GM19468 (cell line): ENCODE measurements around the gene R3HDM2.

Source experiments
- ATAC-seq: cut with Tn5 transposase; IDR thresholded peaks from one replicate; pipeline ENCODE4 v1.9.1; 2021; ENCODE audit warnings: mild to moderate bottlenecking, moderate library complexity, moderate number of reproducible peaks; ENCODE audit not compliant: unreplicated experiment; ENCODE audit errors: extremely low read depth

R3HDM2 gene

DNA sequence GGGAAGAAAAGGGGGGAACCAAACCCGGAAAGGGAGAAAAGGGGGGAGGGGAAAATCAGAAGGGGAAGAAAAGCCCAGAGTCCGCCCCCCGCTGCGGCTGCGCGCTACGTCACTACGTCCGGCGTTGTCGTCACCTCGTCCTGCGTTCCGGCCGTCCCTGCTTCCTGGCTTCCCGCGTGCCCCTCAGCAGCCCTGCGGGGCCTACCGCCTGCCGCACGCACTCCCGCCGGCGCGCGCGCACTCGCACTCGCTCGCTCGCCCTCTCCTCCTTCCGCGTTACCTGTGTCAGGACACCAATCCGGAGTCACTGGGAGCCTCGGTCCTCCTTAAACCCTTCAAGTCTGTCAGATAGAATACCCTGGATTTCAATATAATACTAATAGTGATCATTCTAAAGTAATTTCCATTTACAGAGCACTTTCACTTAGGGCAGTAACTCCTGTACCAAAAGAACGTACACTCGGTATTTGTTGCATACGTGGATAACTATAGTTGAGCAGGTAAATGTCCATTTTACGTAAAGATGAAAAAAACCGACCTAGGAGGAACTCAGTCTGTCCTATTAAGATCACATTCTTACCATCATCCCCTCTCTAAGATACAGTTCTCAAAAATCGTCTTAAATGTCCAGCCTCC lies at the start of gene R3HDM2:
TSS of gene R3HDM2 (minus strand) at position 113 of the 636 bp plus-strand sequence. CDS start 120,615 bp downstream, outside the sequence.
- ATAC-seq = peak; percentile 89

DNA sequence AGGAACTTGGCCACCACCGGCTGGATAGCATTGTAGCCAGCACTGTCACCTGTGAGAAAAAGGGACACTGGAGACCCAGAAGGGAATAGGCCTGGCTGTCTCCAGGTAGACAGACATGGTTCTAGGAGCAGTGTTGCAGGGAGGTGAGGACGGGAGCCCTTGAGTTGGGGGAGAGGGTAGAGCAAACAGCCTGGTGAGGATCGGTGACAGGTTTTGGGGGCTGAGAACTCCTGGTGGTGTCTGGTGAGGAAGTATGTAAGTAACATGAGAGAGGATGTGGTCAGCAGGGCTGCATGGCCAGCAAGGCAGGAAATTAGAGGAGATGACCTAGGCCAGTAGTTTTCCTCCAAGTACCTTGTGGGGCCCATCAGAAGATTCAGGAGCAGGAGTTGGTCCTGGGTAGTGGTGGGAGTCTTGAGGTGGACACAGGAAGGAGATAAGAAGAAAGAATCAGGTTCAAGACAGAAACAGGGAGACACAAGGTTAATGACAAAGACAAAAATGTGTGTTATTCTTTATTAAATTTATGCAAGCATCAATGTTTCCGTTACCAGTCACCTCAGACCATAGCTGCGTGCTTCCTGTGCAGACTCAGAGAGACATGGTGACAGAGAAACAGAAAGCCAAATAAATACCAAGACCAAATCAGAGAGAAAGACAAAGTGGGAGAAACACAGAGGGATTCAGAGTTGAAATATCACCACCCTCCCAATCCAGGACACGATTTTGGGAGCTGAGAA lies 48.7 kb upstream of the R3HDM2 start, which contains the start of gene ARHGAP9:
TSS of gene ARHGAP9 (minus strand) at position 491 of the 740 bp plus-strand sequence. CDS start at position 31, 460 bp downstream.
- no peak for ATAC-seq

GRCh38 chr12:57479043-57479375 lies 48.2 kb upstream of the R3HDM2 start:
- no peak for ATAC-seq

GRCh38 chr12:57477710-57478681 lies 47.2 kb upstream of the R3HDM2 start:
- peak; percentile 14 for ATAC-seq

- ATAC-seq = no peak
Observed at GRCh38 chr12:57476993-57477709, 46.3 kb upstream of the R3HDM2 start.

DNA sequence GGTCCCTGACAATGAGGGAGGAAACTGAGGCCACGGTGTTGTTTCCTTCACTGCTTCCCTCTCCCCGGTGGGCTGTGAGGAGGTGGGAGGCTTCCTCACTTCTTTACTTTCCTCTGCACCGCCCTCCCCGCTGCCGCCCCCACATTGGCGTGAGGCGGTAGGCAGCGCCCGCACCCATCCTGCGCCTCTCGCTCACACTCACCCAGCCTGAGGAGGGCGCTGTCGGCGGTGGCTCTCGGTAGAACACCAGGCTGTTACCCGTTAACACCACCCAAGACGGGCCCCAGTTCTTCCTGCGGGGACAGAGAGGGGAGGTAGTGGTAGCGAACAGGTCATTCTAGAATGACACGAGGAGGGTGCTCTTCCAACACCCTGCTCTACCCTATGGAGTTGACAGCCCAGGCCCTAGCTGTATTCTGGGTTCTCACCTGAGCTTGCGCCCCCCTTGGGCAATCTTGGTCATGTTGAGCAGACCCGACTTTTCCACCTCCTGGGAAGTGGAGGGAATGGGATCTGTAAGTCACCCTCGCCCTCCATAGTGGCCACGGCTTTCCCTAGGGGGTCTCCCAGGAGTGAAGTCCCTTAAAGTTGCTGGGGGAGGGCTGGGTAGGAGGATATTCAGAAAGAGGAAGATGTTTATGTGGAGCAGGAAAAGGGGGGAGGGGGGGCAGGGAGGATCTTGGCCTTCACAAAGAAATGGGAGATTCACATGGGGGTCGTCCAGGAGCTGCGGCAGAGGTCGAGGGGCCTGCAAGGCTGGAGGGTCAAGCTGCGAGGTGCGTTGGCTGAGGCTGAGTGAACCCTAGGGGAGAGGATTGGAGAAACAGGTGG lies 45.5 kb upstream of the R3HDM2 start:
- ATAC-seq = no peak

DNA sequence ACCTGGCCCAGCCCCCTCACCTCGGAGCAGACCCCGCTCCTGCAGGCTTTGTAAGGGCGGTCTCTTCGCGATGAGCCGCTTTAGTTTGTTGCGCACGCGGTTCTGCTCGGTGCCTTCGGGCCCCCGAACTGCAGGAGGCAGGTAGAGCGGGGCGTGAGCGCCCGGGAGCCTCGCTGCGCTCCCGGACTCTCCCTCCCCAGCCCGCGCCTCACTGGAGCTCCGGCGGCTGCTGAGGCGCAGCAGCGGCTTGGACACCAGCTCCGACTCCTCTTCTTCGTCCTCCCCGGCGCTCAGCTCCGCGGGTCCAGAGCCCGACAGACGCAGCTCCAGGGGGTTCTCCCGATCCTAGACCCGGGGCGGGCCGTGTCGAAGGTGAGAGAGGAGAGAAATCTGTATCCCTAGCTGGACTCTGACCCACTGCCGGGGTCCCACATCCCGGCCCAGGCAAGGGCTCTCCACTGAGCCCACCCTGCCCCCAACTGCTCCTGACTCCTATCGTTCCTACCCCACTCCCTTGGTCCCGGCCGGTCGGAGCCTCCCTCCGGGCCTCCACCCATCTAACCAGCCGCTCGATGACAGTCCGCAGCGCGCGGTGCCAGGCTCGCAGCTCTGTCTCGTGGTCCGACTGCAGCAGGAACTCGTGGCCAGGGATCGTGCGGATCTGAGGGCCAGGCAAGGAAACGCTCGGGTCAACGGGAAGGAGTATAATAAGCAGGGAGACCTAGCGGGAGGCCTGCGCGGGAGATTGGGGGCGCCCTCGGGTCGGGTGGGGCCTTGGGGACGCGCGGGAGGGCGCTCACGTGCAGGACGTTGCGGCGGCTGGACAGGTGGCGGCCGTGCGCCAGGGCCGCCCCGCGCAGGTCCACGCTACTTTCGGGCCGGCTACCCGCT lies 44.7 kb upstream of the R3HDM2 start:
- no peak for ATAC-seq

DNA sequence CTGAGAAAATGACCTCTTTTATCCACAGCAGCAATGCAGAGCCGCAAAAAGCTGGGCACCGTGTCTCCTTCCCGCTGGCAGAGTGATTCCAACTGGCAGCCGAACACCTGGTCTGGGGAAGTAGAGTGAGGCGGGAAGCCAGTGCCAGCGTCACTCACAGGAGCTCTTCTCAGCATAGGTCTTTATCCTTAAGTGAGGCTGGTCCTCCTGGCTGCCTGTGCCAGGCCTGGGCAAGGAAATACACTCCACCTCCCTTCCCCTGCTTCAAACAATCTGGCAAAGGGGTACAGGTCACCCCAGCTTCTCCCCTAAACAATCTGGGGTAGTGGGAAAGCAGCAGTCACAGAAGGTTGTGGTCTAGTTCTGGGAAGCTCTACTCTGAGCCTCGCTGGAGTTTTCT lies 44.0 kb upstream of the R3HDM2 start:
- ATAC-seq = no peak

DNA sequence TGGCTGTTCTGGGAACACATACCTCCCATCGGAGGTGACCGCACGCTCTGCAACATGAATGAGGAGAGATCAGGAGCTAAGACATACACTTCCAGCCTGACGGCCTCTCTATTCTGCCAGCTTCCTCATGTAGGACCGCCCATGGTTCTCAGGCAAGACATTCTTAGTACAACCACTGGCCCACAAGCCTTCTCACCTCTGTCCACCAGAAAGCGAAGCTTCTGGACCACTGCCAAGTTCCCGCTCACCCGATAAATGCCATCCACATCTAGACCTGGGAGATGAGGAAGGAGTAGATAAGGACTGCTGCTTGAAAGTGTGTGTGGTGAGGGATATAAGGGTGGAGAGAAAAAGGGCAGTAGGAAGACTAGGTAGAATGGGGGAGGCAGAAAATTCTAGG lies 43.6 kb upstream of the R3HDM2 start:
- ATAC-seq = no peak

DNA sequence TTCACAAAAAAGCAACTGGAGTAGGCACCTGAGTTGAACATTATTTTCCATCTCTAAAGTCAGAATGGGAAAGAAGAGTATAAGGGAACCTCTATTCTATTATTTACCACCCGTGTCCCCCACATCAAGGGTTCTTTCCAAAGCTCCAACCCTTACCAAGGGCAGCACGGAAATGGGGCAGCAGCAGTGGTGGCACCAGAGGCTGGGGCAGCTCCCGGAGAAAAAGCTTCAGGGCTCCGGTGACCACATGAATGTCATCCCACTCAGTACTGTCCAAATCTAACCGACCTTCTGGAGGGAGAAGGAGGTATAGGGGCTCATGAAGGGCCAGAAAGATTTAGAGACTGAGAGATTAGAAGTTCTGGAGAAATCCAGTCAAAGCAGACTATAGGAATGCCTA lies 43.0 kb upstream of the R3HDM2 start:
- no peak for ATAC-seq

- no peak for ATAC-seq
Observed at GRCh38 chr12:57473392-57473791, 42.5 kb upstream of the R3HDM2 start.

DNA sequence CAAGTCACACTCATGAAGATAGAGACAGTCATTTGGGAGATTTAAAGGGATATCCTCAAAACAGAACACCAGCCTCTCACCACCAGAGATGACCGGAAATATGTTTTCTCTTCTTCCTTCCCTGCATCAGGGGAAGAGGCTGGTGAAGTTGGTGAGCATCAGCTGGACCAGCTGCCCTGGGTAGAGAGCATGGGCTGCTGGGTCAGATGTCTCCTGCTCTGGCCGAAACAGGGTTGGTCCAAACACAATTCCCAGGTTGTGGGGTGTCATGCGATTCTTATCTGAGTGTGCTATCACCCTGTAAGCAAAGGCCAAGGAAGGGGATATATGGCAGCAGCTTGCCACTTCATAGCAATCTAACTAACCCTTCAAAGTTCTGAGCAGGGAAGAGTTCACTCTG lies 41.5 kb upstream of the R3HDM2 start:
- ATAC-seq = no peak

- ATAC-seq = no peak
Observed at GRCh38 chr12:57471661-57472060, 40.8 kb upstream of the R3HDM2 start.

GRCh38 chr12:57470970-57471656 lies 40.3 kb upstream of the R3HDM2 start:
- ATAC-seq = no peak

- no peak for ATAC-seq
Observed at GRCh38 chr12:57470286-57470969, 39.6 kb upstream of the R3HDM2 start.

GRCh38 chr12:57469296-57470164 lies 38.7 kb upstream of the R3HDM2 start:
- ATAC-seq = no peak
